HG02623 (cell line): ENCODE measurements around the gene MBTPS1.

Experiments
- ATAC-seq: cut with Tn5 transposase; IDR thresholded peaks from one replicate; pipeline ENCODE4 v1.9.1; 2021; ENCODE audit warnings: moderate library complexity; ENCODE audit not compliant: unreplicated experiment

MBTPS1 gene

DNA sequence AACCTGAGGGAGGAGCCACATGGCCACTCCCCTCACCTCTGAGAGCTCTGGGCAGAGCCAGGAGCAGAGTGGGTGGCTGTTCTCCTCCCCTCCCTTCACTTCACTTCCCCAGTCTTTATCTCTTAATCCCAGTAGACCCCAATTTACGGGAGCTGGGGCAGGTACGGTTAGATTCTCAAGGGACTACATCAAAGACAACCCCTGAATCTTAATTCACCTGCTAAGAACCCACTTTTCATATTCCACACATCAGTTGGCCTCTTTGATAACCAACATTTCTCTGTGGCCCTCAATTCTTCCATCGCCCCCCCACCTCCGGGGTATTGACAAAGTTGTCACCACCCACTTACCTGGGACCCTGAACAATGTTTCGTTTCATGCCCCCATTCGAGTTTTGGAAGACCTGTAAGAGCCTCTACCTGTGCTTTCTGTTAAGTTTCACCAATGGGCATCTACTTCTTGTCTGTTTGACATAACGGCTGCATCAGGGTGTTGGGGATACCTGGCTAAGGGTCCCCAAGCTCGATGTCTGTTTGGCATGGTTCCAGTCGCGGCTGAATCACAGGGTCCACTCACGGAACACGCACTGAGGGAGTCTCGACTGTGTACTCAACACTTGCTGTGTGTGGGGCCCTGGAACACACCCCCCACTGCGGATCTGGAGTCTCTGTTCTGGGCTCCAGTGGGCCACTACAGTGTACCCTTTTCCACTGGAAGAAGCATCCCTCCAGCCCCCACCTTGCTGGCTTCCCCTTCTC, 102.0 kb downstream of the MBTPS1 start:
- ATAC-seq, result no peak

DNA sequence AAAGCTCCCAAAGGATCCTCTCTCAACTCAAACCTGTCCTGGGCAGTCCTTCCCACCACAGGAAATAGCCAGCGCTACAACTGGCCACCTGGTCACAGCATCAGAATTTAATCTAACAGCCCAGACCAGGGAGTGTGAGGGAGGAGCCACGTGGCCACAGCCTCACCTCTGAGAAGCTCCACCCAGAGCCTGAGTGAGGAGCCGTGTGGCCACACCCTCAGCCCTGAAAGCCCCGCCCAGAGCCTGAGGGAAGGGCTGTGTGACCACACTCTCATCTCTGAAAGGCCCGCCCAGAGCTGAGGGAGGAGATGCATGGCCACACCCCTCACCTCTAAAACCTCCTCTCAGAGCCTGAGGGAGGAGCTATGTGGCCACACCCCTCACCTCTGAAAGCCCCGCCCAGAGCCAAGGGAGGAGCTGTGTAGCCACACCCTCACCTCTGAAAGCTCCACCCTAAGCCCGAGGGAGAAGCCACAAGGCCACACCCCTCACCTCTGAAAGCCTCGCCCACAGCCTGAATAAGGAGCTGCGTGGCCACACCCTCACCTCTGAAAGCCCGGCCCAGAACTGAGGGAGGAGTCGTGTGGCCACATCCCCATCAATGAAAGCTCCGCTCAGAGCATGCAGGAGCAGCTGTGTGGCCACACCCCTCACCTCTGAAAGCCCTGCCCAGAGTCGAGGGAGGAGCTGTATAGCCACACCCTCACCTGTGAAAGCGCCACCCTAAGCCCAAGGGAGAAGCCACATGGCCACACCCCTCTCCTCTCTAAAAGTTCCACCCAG, 102.8 kb downstream of the MBTPS1 start:
- ATAC-seq, result peak; percentile 66

DNA sequence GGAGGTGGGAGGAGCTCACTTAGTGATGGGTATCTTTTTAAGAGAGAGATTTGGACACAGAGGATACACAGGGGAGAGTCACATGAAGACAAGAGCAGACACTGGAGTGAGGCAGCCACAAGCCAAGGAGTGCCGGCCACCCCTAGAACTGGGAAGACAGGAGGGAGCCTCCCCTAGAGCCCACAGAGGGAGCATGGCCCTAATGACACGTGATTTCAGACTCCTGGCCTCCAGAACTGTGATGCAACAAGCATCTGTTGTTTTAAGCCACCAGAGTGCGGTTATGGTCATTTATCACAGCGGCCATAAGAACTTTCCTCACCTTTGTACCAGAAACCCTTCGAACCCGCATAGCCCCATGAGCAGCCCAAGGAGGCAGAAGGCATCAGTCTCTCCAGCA, 107.5 kb downstream of the MBTPS1 start:
- ATAC-seq, result no peak

DNA sequence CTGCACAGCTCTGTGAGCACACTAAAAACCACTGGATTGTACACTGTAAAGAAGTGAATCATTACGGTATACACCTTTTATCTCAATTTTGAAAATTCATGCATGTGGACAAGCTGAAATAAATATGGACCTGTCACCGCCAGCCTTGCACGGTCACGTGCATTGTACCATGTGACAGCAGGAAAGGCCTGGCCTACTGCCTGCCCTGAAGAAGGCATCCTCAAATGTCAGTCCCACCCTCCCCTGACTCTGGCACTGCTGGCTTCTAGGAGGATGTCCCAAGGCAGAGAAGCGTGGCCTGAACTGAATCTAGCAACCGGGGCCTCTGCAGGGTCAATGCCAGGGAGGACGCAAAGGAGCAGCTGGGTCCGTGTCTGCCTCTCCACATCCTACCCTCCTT, 108.8 kb downstream of the MBTPS1 start:
- ATAC-seq, result no peak

DNA sequence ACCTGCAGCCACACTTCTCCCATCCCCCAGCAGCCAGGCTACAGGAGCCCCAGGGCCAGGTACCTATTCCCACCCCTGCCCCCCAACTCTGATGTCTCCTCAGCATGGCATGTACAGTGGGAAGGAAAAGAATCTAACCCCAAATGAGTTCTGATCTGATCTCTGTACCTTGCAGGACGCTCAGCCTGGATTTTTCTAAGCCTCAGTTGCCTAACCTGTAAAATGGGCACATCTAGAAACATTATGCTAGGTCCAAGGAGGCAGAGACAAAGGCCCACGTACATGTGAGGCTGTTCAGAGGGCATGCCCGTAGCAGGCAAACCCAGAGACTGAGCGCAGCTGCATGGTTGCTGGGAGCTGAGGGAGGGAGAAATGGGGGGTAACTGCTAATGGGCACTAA, 109.2 kb downstream of the MBTPS1 start:
- no peak for ATAC-seq

DNA sequence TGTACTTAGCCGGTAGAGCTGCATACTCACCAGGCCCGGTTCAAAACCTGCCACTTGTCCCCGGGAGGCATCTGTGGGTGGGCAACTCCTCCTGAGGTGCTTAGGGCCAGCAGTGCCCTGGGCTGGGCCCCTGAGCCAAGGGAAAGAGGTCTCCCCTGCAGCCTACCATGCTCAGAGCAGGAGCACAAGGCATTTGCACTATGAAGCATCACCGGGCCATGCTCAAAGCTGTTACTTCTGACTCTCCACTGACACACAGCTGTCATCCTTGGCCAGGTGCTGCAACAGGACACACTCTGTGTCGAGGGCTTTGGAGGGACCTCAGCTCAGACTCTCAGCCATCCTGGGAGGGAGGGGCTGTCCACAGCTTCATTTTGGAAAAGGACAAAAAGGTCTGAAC, 111.4 kb downstream of the MBTPS1 start:
- no peak for ATAC-seq

DNA sequence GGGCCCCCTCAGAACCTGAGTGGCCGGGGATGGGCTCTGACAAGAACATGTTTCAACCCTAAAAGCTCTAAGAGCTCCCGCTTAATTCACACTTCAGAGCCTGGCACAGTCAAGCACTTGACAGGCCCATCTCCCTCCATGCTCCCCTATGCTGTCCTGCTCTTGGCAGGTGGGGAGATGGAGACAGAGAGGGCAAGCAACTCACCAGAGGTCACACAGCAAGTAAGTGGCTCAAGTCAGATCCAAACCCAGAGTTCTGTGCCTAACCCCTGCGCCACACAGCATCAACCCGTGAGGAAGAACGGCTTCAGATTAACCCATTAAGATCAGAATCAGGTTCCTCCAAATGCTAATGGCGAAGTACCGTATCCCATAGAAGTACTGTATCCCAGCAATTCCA, 112.3 kb downstream of the MBTPS1 start:
- no peak for ATAC-seq
